GM12878 (cell line): ENCODE data around the gene WDR86. TPM values are rescaled to one million over a fixed set of nuclear protein-coding genes. Genes with fewer than 3 reads are reported as not detected.

Experiments
- ATAC-seq: fragments of 200-7000 bp; cut with Tn5 transposase; 3 replicates; pipeline ENCODE4 v1.9.1; 2020; ENCODE audit warnings: mild to moderate bottlenecking, moderate library complexity
- BruUV-seq: library from RNA; stranded (reverse); fragments of 400-500 nt; replicated peaks from 2 replicates; lab custom pipeline; 2021; lab: Mats Ljungman, UMichigan
- CTCF ChIA-PET: fragments of 300-600 bp; sonication (Branson Sonifier 250); formaldehyde crosslinking; extraction: SDS; loops from one replicate; lab custom pipeline; 2021; ENCODE audit warnings: inconsistent platforms; lab: Yijun Ruan, JAX
- POLR2A ChIA-PET: fragments of 350-600 bp; formaldehyde crosslinking; extraction: SDS; loops from one replicate; lab custom pipeline; 2021; ENCODE audit warnings: inconsistent platforms; lab: Charles Lee
- RAD21 ChIA-PET: fragments of 300-600 bp; sonication (Branson Sonifier 250); formaldehyde crosslinking; loops from one replicate; lab custom pipeline; 2023; ENCODE audit warnings: antibody characterized with exemption; ENCODE audit not compliant: unreplicated experiment; lab: Charles Lee
- SMC1A ChIA-PET: fragments of 300-600 bp; sonication (Branson Sonifier 250); formaldehyde crosslinking; loops from one replicate; lab custom pipeline; 2023; ENCODE audit not compliant: unreplicated experiment, uncharacterized antibody; lab: Charles Lee
- DNase-seq: peaks from one replicate; pipeline ENCODE4 v3.0.0-alpha.2; 2011; ENCODE audit warnings: low read depth, low spot score
- FAIRE-seq: peaks from 3 replicates; lab custom pipeline; 2011; peaks lifted over from hg19 to GRCh38; lab: Jason Lieb, UNC
- H2AFZ ChIP-seq: 2 replicates; pipeline ENCODE4 v1.6.0; 2011; ENCODE audit warnings: low read depth, low read length, control low read depth; ENCODE audit not compliant: control insufficient read depth
- H3K27ac ChIP-seq: 2 replicates; pipeline ENCODE4 v1.5.1; 2011; ENCODE audit warnings: control low read depth; ENCODE audit not compliant: control insufficient read depth, insufficient read depth
- H3K27me3 ChIP-seq, 2 experiments: replicated peaks in 1 of 2; 2 replicates each; pipeline versions ENCODE4 v1.6.0 to v1.6.1; 2011; ENCODE audit warnings: low read length in 1 of 2; ENCODE audit not compliant: control insufficient read depth in 2 of 2, insufficient read depth in 2 of 2
- H3K36me3 ChIP-seq, 2 experiments: 2 replicates each; pipeline ENCODE4 v1.5.1; 2011; ENCODE audit warnings: low read length in 1 of 2; ENCODE audit not compliant: control insufficient read depth in 2 of 2, insufficient read depth in 2 of 2
- H3K4me1 ChIP-seq: 2 replicates; pipeline ENCODE4 v1.6.1; 2011; ENCODE audit warnings: mild to moderate bottlenecking, low read length, moderate library complexity, mixed read lengths; ENCODE audit not compliant: control insufficient read depth, insufficient read depth
- H3K4me2 ChIP-seq: 2 replicates; pipeline ENCODE4 v1.6.0; 2011; ENCODE audit warnings: control low read depth; ENCODE audit not compliant: control insufficient read depth, insufficient read depth
- H3K4me3 ChIP-seq: fragments of 200-600 bp; sonication (generic); 2 replicates; pipeline ENCODE4 v1.5.1; 2016
- H3K79me2 ChIP-seq: 2 replicates; pipeline ENCODE4 v1.6.0; 2011; ENCODE audit warnings: low read length; ENCODE audit not compliant: control insufficient read depth, insufficient read depth
- H3K9ac ChIP-seq: 2 replicates; pipeline ENCODE4 v1.8.0; 2011; ENCODE audit warnings: low read length, control low read depth, mixed read lengths; ENCODE audit not compliant: control insufficient read depth, insufficient read depth
- H3K9me3 ChIP-seq: replicated peaks from 3 replicates; pipeline ENCODE4 v1.5.1; 2011; ENCODE audit warnings: mild to moderate bottlenecking, low read length; ENCODE audit not compliant: control insufficient read depth, insufficient read depth
- H4K20me1 ChIP-seq: 2 replicates; pipeline ENCODE4 v1.6.0; 2011; ENCODE audit not compliant: control insufficient read depth, insufficient read depth
- CREB1 ChIP-seq: IDR thresholded peaks from 2 replicates; pipeline ENCODE4 v1.6.1; 2012; ENCODE audit warnings: low read depth, mild to moderate bottlenecking, inconsistent platforms
- MEF2A ChIP-seq: IDR thresholded peaks from 2 replicates; pipeline ENCODE4 v1.6.1; 2011; ENCODE audit warnings: low read depth, mild to moderate bottlenecking, low read length, moderate library complexity; ENCODE audit not compliant: insufficient read depth
- MLLT1 ChIP-seq: fragments of 450-650 bp; IDR thresholded peaks from 2 replicates; pipeline ENCODE4 v1.6.1; 2016; ENCODE audit warnings: mild to moderate bottlenecking
- WGBS: methylation state at CpG from one replicate; pipeline ENCODE4 v1.1.6; 2016; ENCODE audit warnings: low lambda C conversion rate; ENCODE audit not compliant: insufficient replicate concordance, insufficient coverage; ENCODE audit errors: missing lambda C conversion rate; 5-methylcytosine and 5-hydroxymethylcytosine counted together
- in situ Hi-C: fragments of 300-500 bp; cut with MboI; formaldehyde crosslinking; loops from 9 replicates; pipeline ENCODE4 v1.14.3; 2018; ENCODE audit warnings: mixed read lengths
- intact Hi-C: fragments of 100-400 bp; cut with micrococcal nuclease; formaldehyde crosslinking; loops from one replicate; pipeline ENCODE4 v1.14.2; 2022; ENCODE audit not compliant: unreplicated experiment
- polyA plus RNA-seq, 11 experiments: library from polyadenylated mRNA; depleted of rRNA in 4 of 11; unstranded in 6 of 11; stranded (reverse) in 5 of 11; fragments of >200 nt; fragmentation: Nextera tagmentation in 4 of 11; fragmentation: Illumina TruSeq in 1 of 11; extraction: Ambion mirVana in 4 of 11; extraction: Trizol in 1 of 11; gene quantifications; 1 replicate in 1 of 11; 2 replicates in 10 of 11; pipeline versions ENCODE4 v1.2.1 to v1.2.3, GENCODE V29; 2011 to 2016; ENCODE audit warnings: inconsistent platforms in 2 of 11, missing spikeins in 2 of 11, low read depth in 1 of 11
- total RNA-seq, 4 experiments: library from RNA; depleted of rRNA in 3 of 4; stranded (reverse); fragments of >200 nt in 3 of 4; fragmentation: Illumina TruSeq in 1 of 4; extraction: Trizol in 1 of 4; gene quantifications; 2 replicates each; pipeline versions ENCODE4 v1.2.1 to v1.2.3, GENCODE V29; 2013 to 2021

The WDR86 gene
- total and polyA plus RNA-seq, 10 of the 15 experiments (the other 5 are each of a cell fraction or from before 2014, with no cell fraction given): 0.05 to 0.19 (median 0.15) TPM; not detected in 7

- ChIA-PET CTCF (interaction anchor here (1.8 to 7.5 kb wide), 3 partner anchors 8 to 289 kb away, joined by 6 to 73 read pairs (median 69); no protein-coding TSS in a partner anchor), RAD21 (interaction anchor here (0.8 to 3.3 kb wide), 3 partner anchors 8 to 290 kb away, joined by 4 to 23 read pairs (median 6); no protein-coding TSS in a partner anchor), POLR2A (interaction anchor here (0.6 to 3.2 kb wide), 2 partner anchors 8 to 182 kb away, joined by 3 to 18 read pairs; no protein-coding TSS in a partner anchor), SMC1A (interaction anchor here (1.7 to 6.3 kb wide), 2 partner anchors 8 to 28 kb away, joined by 10 to 58 read pairs; no protein-coding TSS in a partner anchor)
- in situ Hi-C loops: no loop called here
- no TSS peak for BruUV-seq
- no peak for FAIRE-seq
- DNase-seq: no peak
- Histone ChIP-seq H4K20me1 (no peaks in the 10 kb centered on the region), H3K27ac (peak overlapping the region; percentile 77; the same call in 1 of the 2 replicates), H3K79me2 (peaks cover 32% of the 10 kb centered on the region), H2AFZ (no peak overlapping the region), H3K36me3 (peaks cover 0 to 14% of the 10 kb centered on the region in 2 experiments; a peak in 2 of 4 replicates), H3K27me3 (no peaks in the 10 kb centered on the region), H3K4me1 (peaks cover 27% of the 10 kb centered on the region), H3K9me3 (peaks cover 2% of the 10 kb centered on the region; the same call in 2 of the 3 replicates), H3K9ac (no peak overlapping the region), H3K4me2 (peak overlapping the region; percentile 52), H3K4me3 (peak overlapping the region; percentile 65)
- TF ChIP-seq MLLT1: peak; percentile 68
- TF ChIP-seq MEF2A: no peak
- no peak for TF ChIP-seq CREB1
- ATAC-seq: no peak
- WGBS: 97% methylated on average over 9 of the region's 9 CpGs
- intact Hi-C loops: loop anchor here (5.0 kb wide), 2 partner anchors 116 to 174 kb away; partner anchors contain the start of genes ABCF2 and RHEB
Measured at GRCh38 chr7:151343516-151343915, 66.3 kb downstream of the WDR86 start.
